ENCODE data around the gene IGFALS.
A peak's percentile ranks its signal among the peaks of the same experiment; 100 is the strongest.

GRCh38 chr16:1812732-1813163 is 19.2 kb upstream of the IGFALS start:
- TF ChIP-seq, protein P1, sequence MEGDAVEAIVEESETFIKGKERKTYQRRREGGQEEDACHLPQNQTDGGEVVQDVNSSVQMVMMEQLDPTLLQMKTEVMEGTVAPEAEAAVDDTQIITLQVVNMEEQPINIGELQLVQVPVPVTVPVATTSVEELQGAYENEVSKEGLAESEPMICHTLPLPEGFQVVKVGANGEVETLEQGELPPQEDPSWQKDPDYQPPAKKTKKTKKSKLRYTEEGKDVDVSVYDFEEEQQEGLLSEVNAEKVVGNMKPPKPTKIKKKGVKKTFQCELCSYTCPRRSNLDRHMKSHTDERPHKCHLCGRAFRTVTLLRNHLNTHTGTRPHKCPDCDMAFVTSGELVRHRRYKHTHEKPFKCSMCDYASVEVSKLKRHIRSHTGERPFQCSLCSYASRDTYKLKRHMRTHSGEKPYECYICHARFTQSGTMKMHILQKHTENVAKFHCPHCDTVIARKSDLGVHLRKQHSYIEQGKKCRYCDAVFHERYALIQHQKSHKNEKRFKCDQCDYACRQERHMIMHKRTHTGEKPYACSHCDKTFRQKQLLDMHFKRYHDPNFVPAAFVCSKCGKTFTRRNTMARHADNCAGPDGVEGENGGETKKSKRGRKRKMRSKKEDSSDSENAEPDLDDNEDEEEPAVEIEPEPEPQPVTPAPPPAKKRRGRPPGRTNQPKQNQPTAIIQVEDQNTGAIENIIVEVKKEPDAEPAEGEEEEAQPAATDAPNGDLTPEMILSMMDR (IDR thresholded peaks at IDR 0.05): peak; percentile 13 to 32
- no peak for TF ChIP-seq POLR2AphosphoS5 (IDR thresholded peaks at IDR 0.05)
- no peak for TF ChIP-seq POLR2A (IDR thresholded peaks at IDR 0.05)
- TF ChIP-seq EP300 (IDR thresholded peaks at IDR 0.05): no peak

Measured in suprapubic skin (tissue), 4 donors.